Measurements from ENCODE around the gene GLIS1. TPM values are rescaled to one million over a fixed set of nuclear protein-coding genes. Genes with fewer than 3 reads are reported as not detected.

GLIS1 gene
- total RNA-seq, 1 experiment from 2014 or later: 3.0 TPM

GRCh38 chr1:53638360-53639035 is 100.5 kb downstream of the GLIS1 start:
- DNase-seq (ENCODE audit: low read depth): no peak

DNA sequence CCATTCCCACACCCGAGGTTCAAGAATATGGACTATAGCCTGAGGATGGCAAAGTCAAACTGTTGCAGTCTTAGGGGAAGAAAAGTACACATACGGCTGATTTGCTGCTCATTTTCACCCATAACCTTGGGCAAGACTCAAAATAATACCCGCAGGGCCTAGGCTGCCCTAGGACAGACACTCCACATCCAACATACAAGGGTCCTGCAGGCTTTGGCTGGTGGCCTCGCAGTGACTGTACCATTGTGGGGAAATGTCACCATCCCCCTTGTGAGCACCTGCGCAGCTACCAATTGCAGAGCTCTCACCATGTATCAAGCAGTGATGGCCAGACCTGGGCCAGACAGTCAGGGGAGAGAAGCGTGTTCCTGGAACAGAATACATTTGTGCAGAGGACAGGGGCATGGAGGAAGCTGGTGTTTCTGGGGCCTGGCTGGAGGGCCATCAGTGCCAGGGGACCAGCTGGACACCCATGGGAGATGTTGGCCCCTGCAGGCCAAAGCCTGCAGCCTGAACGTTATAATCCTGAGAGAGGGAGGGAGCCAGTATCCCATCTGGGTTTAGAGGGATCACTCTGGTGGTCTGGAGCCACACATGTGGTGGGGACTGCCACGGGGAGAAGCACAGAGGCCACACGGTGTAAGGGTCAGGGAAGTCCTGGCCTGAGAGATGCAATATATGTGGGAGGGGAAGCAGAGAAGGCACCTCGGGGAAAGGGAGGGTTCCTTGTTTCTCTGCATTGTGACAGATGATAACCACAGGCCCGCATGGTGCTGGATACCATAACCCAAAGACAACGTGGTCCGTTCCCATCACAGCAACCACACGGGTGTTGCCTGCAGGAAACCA is 101.2 kb downstream of the GLIS1 start:
- DNase-seq (ENCODE audit: low read depth): no peak

- DNase-seq (ENCODE audit: low read depth): no peak
Measured at GRCh38 chr1:53636621-53637171, 102.3 kb downstream of the GLIS1 start.

DNA sequence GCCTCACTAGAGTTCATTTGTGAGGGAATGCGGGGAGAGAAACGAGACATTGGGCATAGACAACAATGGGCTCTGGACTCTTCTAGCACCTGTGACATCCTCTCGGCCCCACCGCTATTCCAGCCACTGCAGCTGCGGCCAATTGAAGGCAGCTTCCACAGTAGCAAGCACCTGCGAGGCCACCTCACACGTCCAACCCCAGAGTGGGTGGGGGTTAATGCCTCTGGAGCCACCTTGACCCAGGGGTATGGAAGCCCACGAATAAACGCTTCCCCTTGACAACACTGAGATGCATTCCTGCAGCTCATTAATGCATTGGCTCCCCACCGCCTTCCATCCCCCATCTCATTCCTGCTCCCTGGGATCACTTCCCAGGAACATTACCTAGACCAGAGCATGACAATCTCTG is 104.4 kb downstream of the GLIS1 start:
- no peak for DNase-seq (ENCODE audit: low read depth)

- DNase-seq (ENCODE audit: low read depth): no peak
Measured at GRCh38 chr1:53633073-53633704, 105.8 kb downstream of the GLIS1 start.

DNA sequence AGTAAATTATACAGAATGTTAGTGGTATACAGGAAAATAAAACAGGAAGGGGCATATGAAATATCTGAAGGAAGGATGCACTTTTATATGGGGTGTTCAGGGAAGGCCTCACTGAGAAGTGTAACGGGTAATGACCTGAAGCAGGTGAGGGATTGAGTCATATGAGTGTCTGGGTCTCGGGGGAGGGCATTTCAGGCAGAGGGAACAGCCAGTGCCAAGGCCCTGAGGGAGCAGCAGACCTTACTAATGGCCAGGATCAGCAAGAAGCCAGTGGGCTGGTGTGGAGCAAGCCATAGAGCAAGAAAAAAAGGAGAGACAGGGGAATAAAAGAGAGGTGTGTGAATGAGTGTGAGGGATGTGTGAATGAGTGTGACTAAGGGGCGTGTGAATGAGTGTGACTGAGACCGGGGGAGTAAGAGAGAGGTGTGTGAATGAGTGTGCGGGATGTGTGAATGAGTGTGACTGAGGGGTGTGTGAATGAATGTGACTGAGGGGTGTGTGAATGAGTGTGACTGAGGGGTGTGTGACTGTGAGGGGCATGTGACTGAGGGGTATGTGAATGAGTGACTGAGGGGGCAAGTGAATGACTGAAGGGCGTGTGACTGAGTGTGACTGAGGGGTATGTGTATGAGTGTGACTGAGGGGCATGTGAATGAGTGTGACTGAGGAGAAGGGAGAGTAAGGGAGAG is 107.2 kb downstream of the GLIS1 start:
- no peak for DNase-seq (ENCODE audit: low read depth)

- no peak for DNase-seq (ENCODE audit: low read depth)
Measured at GRCh38 chr1:53629101-53629691, 109.8 kb downstream of the GLIS1 start.

DNA sequence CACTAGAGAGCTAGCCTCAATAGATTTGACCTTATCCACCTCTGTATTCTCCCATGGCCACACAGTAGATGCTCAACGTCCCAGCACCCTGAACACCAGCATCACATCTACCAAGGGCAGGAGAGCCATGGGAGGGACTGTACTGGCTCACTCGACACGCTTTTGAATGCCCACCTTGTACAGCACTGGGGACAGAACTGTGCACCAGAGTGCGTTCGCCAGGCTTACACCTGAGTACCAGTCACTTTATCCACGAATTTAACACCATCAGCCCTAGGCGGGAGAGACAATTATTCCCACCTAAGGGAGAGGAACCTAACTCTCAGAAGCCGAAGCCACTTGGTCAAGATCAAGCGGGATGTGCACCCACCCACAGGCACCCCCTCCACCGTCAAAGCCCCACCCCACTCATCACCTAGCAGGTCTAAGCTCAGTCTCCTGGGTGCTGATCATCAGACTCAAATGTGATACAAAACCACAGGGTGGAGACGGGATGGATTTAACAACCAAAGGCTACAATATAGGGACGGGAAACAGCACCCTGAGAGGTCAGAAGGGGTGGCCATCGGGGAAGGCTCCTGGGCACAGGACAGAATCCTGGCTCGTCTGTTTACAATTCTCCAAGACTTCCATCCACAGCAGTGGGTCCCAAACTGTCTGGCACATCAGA is 110.5 kb downstream of the GLIS1 start:
- DNase-seq (ENCODE audit: low read depth): no peak

- no peak for DNase-seq (ENCODE audit: low read depth)
Measured at GRCh38 chr1:53627666-53628065, 111.3 kb downstream of the GLIS1 start.

GRCh38 chr1:53627031-53627430 is 111.9 kb downstream of the GLIS1 start:
- DNase-seq (ENCODE audit: low read depth): no peak

DNA sequence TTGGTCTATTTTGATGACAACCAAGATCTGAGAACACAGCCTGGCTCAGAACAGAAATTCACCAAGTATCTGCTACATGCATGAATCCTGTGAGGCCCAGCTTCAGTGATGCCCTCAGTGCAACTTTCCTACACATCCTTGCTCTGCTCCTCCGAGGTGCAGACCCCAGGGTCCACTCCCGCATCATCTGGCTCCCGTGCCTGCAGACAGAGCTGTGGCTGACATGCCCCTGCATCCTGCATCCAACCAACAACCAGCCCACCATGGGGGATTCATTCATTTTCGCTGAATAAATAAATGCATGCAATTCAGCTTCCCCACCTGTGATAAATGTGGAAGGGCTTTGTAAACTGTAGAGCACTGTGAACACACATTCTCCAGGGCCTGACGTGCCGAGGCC is 112.3 kb downstream of the GLIS1 start:
- no peak for DNase-seq (ENCODE audit: low read depth)

GRCh38 chr1:53625766-53626520 is 113.0 kb downstream of the GLIS1 start:
- no peak for DNase-seq (ENCODE audit: low read depth)

DNA sequence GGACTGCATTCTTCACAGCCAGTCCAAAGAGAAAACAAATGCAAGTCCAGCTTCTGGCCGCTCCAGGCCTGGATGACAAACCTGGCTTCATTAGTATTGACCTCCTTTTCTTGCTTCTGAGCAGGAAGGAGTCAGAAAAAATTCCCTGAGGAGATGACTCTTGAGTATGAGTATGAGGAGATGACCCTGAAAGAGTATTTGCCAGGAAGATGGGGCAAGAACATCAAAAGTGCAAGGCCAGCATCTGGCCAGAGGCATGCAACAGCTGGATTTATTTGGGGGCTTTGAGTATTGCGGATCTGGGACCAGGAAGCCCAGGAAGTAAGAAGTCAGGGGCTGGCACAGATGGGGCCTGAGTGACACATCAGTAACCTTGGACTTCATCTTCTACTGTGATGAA is 113.9 kb downstream of the GLIS1 start:
- DNase-seq (ENCODE audit: low read depth): no peak

DNA sequence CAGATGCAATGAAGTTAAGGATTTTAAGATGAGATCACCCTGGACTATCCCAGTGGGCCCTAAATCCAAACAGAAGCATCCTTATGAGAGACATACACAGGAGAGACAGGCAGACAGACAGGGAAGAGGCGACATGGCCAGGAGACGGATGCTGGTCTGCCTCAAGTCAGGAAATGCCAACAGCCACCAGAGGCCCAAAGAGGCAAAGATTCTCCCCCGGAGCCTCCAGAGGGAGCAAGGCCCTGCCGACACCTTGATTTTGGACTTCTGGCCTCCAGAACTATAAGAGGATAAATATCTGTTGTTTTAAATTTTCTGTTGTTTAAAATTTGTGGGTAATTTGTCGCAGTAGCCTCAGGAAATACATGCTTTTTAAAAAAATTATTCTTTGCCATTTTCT is 116.4 kb downstream of the GLIS1 start:
- no peak for DNase-seq (ENCODE audit: low read depth)

GRCh38 chr1:53621144-53621543 is 117.8 kb downstream of the GLIS1 start:
- DNase-seq (ENCODE audit: low read depth): no peak

GRCh38 chr1:53620061-53620855 is 118.7 kb downstream of the GLIS1 start:
- DNase-seq (ENCODE audit: low read depth): no peak

GRCh38 chr1:53619367-53620060 is 119.5 kb downstream of the GLIS1 start:
- no peak for DNase-seq (ENCODE audit: low read depth)

DNA sequence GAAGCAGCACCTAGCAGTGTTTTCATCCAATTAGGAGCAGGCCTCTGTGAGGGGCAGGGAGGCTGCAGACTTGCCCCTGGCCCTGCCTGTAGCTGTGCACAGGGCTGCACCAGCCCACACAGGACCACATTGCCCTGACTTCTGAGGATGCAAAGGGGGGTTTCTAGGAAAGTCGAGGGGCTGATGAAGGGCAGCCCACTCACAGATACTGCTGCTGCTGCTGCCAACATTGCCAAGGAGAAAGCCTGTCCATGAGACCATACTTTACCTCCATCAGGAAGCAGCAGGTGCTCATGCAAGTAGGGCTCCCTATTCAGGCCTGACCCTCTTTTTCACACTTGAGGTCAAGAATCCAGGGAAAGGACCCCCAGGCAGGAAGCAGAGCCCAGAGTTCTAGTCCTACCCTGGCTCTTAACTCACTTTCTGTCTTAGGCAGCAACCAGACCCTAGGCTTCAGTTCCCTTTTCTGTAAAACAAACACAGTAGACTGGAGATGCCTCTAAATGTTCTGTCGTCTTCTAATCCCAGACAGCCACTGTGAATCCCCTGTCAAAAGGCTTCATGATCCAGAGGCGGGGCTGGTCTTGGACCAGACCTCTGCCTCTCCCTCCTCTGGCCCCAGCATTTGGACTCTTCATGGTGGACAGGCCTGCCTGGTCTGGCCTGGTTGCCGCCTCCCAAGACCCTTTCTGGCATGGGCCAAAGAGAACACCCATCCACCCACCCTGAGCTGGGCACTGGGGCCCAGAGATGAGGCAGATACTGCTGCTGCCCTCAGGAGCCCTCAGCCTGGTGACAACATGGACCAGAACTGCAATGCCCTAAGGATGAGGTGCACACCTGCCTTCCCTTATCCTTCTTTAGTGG is 120.2 kb downstream of the GLIS1 start:
- DNase-seq (ENCODE audit: low read depth): no peak

All from Daoy (cell line).